Prostate gland (tissue), 2 donors: ENCODE data around the gene WDFY2. TPM values are rescaled to one million over a fixed set of nuclear protein-coding genes. Genes with fewer than 3 reads are reported as not detected.
"Not testable (repeated sequence)": the region's sequence is repeated elsewhere in the genome, so short reads cannot be mapped to it uniquely, and the experiment has no call there.

Experiments
- DNase-seq: peaks from one replicate; pipeline ENCODE4 v3.0.0-alpha.2; 2019; ENCODE audit warnings: low spot score
- H3K27ac ChIP-seq, 2 donors: fragments of 200-600 bp; sonication (generic); 2 replicates each; pipeline ENCODE4 v1.5.1; 2017 to 2019
- H3K27me3 ChIP-seq: fragments of 200-600 bp; sonication (generic); replicated peaks from 2 replicates; pipeline ENCODE4 v1.5.1; 2019; ENCODE audit not compliant: insufficient read depth
- H3K36me3 ChIP-seq, 2 donors: fragments of 200-600 bp; sonication (generic); 1 replicate in 1 of 2; 2 replicates in 1 of 2; pipeline versions ENCODE4 v1.5.1 to v1.8.1; 2017 to 2019
- H3K4me1 ChIP-seq: fragments of 200-600 bp; sonication (generic); replicated peaks from 2 replicates; pipeline ENCODE4 v1.5.1; 2019
- H3K4me3 ChIP-seq, 2 donors: fragments of 200-600 bp; sonication (generic); 2 replicates each; pipeline ENCODE4 v1.5.1; 2017 to 2019
- H3K9me3 ChIP-seq: fragments of 200-600 bp; sonication (generic); 2 replicates; pipeline ENCODE4 v1.5.1; 2017
- CTCF ChIP-seq, 4 experiments: fragments of 200-600 bp in 2 of 4; fragments of 450-650 bp in 2 of 4; sonication (generic) in 2 of 4; IDR thresholded peaks; 1 replicate in 3 of 4; 2 replicates in 1 of 4; pipeline ENCODE4 v1.5.1; 2016 to 2019; ENCODE audit warnings: antibody characterized with exemption in 4 of 4, mild to moderate bottlenecking in 2 of 4, moderate library complexity in 2 of 4
- POLR2A ChIP-seq: fragments of 450-650 bp; IDR thresholded peaks from one replicate; pipeline ENCODE4 v1.6.1; 2016; ENCODE audit warnings: antibody characterized with exemption, mild to moderate bottlenecking
- POLR2AphosphoS5 ChIP-seq: sonication (generic); formaldehyde crosslinking; IDR thresholded peaks from one replicate; pipeline ENCODE4 v1.6.1; 2017; ENCODE audit warnings: antibody characterized with exemption
- WGBS: methylation state at CpG from one replicate; pipeline ENCODE4 v1.1.5; 2018; 5-methylcytosine and 5-hydroxymethylcytosine counted together
- intact Hi-C: fragments of 100-400 bp; cut with DNase I; formaldehyde crosslinking; loops from one replicate; pipeline ENCODE4 v1.14.2; 2022
- total RNA-seq, 2 donors: library from RNA; depleted of rRNA; stranded (reverse); fragments of >200 nt; gene quantifications; one replicate each; pipeline ENCODE4 v1.1.0, GENCODE V29; 2016

The WDFY2 gene
- total RNA-seq, 2 donors from 2014 or later: 7.9 to 23.2 TPM

- Histone ChIP-seq H3K27ac (no peak overlapping the region), H3K27me3 (no peaks in the 10 kb centered on the region), H3K4me1 (no peaks in the 10 kb centered on the region), H3K9me3 (no peaks in the 10 kb centered on the region), H3K36me3 (no peaks in the 10 kb centered on the region), H3K4me3 (no peak overlapping the region)
- DNase-seq: no peak
- intact Hi-C loops: no loop called here
- TF ChIP-seq CTCF (IDR thresholded peaks at IDR 0.05): no peak
- no peak for TF ChIP-seq POLR2AphosphoS5
- TF ChIP-seq POLR2A: no peak
- 84% methylated on average over 9 of the region's 9 CpGs for WGBS
Measured at GRCh38 chr13:51562011-51562671, 22.1 kb upstream of the WDFY2 start.

- H3K36me3 ChIP-seq: no peaks in the 10 kb centered on the region
- TF ChIP-seq POLR2A: no peak
- H3K4me3 ChIP-seq: no peak overlapping the region
- intact Hi-C loops: no loop called here
- no peak for DNase-seq
- no peak overlapping the region for H3K27ac ChIP-seq
- H3K9me3 ChIP-seq: no peaks in the 10 kb centered on the region
- 69% methylated on average over 3 of the region's 3 CpGs for WGBS
- no peaks in the 10 kb centered on the region for H3K27me3 ChIP-seq
- no peaks in the 10 kb centered on the region for H3K4me1 ChIP-seq
Measured at GRCh38 chr13:51564252-51564651, 20.0 kb upstream of the WDFY2 start.

GRCh38 chr13:51564671-51565070, 19.6 kb upstream of the WDFY2 start:
- TF ChIP-seq CTCF (IDR thresholded peaks at IDR 0.05): no peak
- TF ChIP-seq POLR2AphosphoS5: no peak
- no peak for TF ChIP-seq POLR2A
- Histone ChIP-seq H3K4me3 (no peak overlapping the region), H3K36me3 (no peaks in the 10 kb centered on the region), H3K27me3 (no peaks in the 10 kb centered on the region), H3K4me1 (no peaks in the 10 kb centered on the region), H3K9me3 (no peaks in the 10 kb centered on the region), H3K27ac (no peak overlapping the region)
- WGBS: 81% methylated on average over 1 of the region's 1 CpG
- no peak for DNase-seq
- intact Hi-C loops: no loop called here

GRCh38 chr13:51569001-51569400, 15.3 kb upstream of the WDFY2 start:
- H3K27me3 ChIP-seq, intact Hi-C loops: not testable (repeated sequence)
- 94% methylated on average over 4 of the region's 4 CpGs for WGBS

GRCh38 chr13:51576754-51577153, 7.5 kb upstream of the WDFY2 start:
- WGBS: 26% methylated on average over 1 of the region's 1 CpG
- H3K27ac ChIP-seq: no peak overlapping the region

More at GRCh38 chr13:51569001-51569400, 15.3 kb upstream of the WDFY2 start:
- not testable (repeated sequence) for H3K27ac ChIP-seq, H3K4me1 ChIP-seq, DNase-seq, H3K4me3 ChIP-seq, H3K36me3 ChIP-seq, H3K9me3 ChIP-seq

GRCh38 chr13:51577690-51578089, 6.6 kb upstream of the WDFY2 start:
- Histone ChIP-seq H3K27me3 (no peaks in the 10 kb centered on the region), H3K36me3 (no peaks in the 10 kb centered on the region), H3K4me1 (no peaks in the 10 kb centered on the region), H3K9me3 (no peaks in the 10 kb centered on the region), H3K27ac (no peak overlapping the region), H3K4me3 (no peak overlapping the region)
- intact Hi-C loops: no loop called here
- WGBS: 45% methylated on average over 4 of the region's 4 CpGs
- peak; percentile 8 for DNase-seq
- TF ChIP-seq POLR2AphosphoS5 (peak; percentile 14), CTCF (IDR thresholded peaks at IDR 0.05) (no peak)

More at GRCh38 chr13:51576754-51577153, 7.5 kb upstream of the WDFY2 start:
- TF ChIP-seq POLR2A (no peak), POLR2AphosphoS5 (peak; percentile 7)
- H3K9me3 ChIP-seq: no peaks in the 10 kb centered on the region
- H3K36me3 ChIP-seq: no peaks in the 10 kb centered on the region
- no peak overlapping the region for H3K4me3 ChIP-seq
- no peaks in the 10 kb centered on the region for H3K27me3 ChIP-seq
- H3K4me1 ChIP-seq: no peaks in the 10 kb centered on the region
- intact Hi-C loops: no loop called here
- DNase-seq: no peak
